GM21367 (cell line): ENCODE measurements around the gene FKBP5.
"Not testable (repeated sequence)": the region's sequence is repeated elsewhere in the genome, so short reads cannot be mapped to it uniquely, and the experiment has no call there.

Source experiments
- ATAC-seq: cut with Tn5 transposase; IDR thresholded peaks from one replicate; pipeline ENCODE4 v1.9.1; 2021; ENCODE audit not compliant: unreplicated experiment

FKBP5 gene

DNA sequence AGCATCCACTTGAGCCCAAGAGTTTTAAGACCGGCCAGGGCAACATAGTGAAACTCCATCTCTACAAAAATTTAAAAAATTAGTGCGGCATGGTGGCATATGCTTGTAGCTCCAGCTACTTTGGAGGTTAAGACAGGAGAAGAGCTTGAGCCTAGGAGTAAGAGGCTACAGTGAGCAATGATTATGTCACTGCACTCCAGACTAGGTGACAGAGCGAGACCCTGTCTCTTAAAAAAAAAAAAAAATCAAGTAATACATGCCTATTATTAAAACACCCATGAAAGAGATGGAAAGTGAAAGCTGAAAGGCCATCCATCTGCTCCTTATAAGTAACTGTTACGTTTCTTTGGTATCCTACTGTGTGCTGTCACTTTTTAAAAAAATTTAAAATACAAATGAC lies 66.4 kb downstream of the FKBP5 start:
- ATAC-seq: no peak

DNA sequence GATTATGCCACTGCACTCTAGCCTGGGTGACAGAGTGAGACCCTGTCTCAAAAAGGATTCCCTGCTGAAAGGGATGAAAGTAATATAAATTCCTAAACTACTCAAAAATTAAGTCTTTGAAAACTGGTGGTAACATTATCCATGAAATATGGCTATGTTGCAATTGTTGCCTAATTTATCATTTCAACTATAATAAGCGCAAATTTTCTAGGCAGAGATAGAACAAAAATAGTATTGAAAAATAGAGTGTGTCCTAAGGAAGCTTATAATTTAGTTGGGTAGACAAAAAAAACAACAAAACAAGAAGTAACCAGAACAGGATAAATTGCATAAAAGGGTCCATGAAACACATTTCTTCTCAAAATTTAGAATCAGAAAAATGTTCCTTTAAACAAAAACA lies 68.0 kb downstream of the FKBP5 start:
- ATAC-seq: no peak

DNA sequence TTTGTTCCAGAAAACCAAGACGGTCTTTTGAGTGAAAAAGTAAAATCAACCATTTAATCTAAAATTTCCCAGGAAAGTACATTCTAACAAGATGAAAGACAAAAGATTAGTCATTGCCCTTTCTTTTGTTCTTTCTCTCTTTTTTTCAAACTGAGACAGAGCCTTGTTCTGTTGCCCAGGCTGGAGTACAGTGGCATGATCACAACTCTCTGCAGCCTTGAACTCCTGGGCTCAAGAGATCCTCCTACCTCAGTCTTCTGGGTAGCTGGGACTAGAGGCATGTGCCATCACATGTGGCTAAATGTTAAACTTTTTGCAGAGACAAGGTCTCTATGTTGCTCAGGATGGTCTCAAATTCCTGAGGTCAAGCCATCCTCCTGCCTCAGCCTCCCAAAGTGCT lies 75.0 kb downstream of the FKBP5 start:
- no peak for ATAC-seq

DNA sequence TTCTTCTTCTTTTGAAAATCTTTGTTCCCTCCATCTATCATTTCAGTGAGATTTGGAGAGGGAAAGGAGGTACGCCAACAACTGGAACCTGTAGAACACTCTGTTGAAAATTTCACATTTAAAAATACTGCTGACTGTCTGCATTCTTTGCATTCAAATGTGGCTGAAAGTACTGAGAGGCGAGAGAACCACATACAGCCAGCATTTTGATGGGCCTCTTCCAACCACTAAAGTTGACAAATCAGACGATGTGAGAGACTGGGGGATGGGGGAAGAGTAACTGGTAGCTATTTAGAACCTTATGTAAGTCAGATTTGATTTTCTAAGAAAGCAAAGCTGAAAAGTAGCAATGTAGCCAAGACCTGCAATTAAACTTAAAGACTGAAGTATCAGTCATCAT lies 77.5 kb downstream of the FKBP5 start:
- no peak for ATAC-seq

DNA sequence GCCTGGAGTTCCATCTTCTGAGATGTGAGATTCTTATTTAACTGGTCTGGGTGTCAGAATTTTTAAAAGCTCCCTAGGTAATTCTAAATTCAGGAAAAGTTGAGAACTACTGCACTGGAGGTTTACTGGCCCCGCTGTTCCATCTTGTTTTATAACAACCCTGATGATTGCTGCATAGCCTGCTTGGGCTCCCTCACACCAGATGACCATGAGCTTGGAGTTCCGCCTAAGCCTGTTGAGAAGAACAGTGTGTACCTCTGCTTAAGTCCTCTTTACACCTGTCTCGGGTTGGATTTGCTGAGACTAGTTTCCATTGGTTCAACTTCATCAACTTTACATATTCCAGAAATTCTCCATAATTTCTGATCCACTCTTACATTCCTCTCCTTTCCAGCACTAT lies 77.9 kb downstream of the FKBP5 start:
- no peak for ATAC-seq

DNA sequence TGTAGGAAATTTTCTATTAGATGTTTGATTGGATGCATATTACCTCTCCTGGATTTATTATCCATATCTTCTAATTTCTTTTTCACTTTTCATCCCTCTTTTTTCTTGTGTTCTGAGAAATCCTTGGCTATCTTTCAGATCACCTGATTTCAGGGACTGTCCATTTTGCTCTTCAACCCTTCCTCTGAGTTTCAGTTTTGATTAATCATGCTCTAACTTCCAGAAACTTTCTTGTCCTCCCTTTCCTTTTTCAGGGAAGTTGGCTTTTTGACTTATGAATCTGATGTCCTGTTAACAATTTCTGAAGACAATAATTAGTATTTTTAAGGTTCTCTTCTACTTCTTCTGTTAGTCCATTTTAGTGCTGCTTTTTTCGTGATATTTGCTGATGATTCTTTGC lies 79.1 kb downstream of the FKBP5 start:
- ATAC-seq: no peak

DNA sequence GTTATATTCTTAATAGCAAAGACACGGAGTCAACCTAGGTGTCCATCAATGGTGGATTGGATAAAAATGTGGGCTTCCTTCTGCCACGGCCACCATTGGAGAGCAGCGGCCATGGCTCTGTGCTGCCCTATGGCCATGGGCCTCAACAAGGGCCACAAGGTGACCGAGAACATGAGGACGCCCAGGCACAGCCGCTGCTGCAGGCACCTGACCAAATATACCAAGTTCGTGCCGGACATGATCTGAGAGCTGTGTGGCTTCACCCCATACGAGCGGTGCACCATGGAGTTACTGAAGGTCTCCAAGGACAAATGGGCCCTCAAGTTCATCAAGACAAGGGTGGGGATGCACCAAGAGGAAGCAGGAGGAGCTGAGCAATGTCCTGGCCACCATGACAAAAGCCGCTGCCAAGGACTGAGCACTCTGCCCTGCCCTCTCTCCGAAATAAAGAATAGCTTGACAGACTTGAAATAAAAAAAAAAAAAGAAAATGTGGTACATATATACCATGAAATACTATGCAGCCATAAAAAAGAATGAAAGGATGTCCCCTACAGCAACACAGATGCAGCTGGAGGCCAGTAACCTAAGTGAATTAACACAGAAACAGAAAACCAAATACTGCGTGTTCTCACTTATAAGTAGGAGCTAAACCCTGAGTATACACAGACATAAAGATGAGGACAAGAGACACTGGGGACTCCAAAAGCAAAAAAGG lies 81.0 kb downstream of the FKBP5 start:
- ATAC-seq: no peak

DNA sequence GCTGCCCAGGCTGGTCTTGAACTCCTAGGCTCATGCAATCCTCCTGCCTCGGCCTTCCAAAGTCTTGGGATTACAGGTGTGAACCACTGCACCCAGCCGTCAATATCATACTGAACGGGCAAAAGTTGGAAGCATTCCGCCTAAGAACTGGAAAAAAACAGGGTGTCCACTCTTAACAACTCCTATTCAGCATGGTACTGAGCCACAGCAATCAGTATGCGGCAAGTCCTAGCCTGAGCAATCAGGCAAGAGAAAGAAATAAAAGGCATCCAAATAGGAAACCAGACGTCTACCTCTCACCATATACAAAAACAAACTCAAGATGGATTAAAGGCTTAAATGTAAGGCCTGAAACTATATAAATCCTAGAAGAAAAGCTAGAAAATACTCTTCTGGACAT lies 83.1 kb downstream of the FKBP5 start:
- no peak for ATAC-seq

DNA sequence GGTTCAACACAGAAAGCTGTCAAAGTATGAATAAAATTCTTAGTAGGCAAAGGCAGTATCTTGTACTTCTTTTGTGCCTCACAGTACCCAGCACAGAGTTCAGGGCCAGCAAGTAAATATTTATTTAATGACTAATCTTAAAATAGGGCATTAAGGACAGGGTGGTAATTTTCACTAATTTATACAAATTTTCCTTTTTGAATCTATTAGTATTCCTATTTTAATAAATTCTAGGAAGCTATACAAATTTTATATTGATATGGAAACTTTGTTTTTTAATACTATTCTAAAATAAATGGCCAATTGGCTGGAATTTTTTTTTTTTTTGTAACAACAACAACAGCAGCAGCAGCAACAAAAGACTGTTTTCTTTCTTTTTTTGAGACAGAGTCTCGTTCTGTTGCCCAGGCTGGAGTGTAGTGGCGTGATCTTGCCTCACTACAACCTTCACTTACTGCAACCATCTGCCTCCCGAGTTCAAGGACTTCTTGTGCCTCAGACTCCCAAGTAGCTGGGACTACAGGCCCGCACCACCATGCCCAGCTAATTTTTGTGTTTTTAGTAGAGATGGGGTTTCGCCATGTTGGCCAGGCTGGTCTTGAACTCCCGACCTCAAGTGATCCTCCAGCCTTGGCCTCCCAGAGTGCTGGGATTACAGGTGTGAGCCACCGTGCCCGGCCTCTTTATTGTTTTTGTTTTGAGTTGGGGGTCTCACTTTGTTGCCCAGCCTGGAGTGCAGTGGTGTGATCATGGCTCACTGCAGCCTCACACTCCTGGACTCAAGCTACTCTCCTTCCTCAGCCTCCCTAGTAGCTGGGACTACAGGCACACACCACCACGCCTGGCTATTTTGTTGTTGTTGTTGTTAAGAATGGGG lies 85.2 kb downstream of the FKBP5 start:
- ATAC-seq: no peak

DNA sequence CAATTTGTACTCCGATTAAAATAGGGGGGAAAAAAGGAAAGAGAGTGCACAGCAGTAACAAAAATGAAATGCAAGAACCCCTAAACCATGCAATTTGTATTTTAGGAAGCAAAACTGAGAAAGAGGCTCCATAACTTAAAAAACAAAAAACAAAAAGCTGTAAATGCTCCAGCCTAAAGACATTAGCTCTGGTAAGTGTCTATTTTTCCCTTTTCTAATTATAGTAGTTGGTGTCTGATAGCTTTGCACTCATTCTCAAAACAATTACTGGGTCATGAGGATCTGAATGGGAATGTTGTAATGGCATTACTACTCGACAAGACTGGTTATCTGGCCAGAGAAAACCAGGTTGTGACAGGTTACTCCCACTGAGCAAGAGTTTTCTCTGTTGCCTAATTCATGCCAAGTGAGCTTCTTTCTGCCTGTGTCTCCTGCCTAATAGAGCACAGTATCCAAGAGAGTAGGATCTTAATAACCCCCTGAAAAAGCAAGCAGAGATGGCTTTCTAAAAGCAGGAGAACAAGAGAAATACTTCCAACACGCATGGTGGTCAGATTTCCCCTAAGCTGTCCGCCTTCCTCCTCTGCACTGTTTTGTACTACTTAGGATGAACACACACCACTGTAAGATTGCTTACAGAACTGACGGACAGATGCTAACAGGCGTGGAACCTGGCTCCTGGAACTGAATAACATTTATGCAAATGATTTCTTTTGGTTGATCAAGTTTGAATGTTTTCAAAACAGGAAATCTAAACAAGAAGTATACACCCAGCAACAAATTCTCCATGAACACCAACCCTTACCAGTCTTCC lies 86.4 kb downstream of the FKBP5 start:
- ATAC-seq: peak; percentile 55

DNA sequence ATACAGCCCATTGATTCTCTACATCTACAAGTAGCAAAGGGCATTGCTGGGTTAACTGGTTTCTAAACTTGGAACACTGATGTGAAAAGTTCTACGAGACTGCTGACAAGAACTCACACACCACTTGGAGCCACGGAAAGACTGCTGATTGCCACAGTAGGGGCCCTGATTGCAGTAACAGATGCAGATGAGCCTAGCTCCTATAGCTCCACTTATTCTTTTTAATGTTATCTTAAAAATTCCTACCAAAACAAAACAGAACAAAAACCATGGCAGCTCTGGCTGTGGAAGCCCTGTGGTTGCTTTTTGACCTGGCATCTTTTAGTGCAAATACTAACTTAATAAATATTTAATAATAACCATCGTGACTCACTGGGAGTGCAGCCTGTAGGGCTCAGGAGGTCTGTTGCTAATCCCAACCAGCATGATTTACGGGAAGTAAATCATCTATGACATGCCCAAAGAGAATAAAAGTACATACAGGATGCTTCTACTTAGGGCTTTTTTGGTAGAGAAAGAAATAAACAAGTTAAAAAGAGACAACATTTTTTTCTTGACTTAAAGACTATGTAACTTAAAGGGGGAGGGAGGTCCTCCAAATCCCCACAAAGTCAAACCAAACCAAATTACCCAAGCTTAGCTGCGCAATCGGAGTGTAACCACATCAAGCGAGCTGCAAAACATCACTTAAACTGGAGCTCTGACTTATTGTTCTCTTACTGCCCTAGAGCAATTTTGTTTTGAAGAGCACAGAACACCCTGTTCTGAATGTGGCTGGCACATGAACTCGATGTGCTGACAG lies 87.2 kb downstream of the FKBP5 start:
- no peak for ATAC-seq

DNA sequence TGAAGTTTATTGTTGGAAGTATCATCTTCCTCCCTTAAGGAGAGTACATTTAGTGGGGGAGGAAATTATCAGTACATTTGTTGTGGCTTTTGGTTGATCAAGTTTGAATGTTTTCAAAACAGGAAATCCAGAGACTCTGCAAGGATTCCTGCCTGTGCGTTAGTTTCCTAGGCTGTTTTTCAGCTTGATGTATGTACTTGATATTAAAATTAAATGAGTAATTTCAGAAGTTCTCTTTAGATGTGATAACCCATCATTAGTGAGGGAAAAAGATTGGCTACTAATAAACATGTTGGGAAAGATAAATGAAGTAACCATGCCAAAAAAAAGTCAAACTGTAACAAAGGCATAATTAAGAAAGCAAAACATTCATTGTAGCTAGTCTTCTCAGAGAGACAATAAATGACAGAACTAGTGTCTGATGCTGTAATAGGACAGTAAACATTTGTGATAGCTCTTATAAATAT lies 88.0 kb downstream of the FKBP5 start:
- ATAC-seq: no peak

DNA sequence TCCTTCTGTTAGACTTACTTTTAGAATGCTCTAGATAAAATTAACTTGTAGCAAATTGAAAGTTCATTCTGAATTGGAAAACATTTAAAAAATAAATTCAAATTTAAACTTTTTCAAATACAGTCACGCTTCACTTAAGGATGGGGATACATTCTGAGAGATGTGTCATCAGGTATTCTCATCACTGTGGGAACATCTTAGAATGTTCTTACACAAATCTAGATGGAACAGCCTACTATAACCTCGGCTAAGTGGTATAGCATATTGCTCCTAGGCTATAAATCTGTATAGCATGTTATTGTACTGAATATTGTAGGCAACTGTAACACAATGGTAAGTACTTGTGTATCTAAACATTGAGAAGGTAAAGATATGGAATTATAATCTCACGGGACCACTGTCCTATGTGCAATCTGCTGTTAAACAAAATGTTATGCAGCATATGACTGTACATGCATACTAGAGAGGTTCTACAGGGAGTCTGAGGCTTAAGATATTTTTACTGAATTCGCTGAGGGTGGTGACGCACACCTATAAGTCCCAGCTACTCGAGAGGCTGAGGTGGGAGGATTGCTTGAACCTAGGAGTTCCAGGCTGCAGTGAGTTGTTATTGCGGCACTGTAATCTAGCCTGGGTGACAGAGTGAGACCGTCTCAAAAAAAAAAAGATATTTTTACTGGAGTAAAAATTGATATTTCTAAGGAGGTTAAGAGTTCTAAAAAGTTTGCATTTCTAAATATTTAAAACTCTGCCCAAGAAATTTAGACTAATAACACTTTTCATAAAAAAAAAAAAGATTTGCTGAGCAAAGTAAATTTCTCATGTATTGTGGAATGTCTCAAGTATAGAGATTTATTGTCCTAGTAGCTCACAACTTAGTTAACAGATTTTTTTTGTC lies 88.7 kb downstream of the FKBP5 start:
- no peak for ATAC-seq

DNA sequence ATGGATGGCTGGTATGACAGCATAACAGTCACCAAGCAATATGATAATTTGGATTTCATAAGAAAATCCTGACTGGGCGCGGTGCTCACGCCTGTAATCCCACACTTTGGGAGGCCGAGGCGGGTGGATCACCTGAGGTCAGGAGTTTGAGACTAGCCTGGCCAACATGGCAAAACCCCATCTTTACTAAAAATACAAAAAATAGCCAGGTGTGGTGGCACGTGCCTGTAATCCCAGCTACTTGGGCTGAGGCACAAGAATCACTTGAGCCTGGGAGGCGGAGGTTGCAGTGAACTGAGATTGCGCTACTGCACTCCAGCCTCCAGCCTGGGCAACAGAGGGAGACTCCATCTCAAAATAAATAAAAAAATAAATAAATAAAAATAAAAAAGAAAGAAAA lies 90.1 kb downstream of the FKBP5 start:
- not testable (repeated sequence) for ATAC-seq

DNA sequence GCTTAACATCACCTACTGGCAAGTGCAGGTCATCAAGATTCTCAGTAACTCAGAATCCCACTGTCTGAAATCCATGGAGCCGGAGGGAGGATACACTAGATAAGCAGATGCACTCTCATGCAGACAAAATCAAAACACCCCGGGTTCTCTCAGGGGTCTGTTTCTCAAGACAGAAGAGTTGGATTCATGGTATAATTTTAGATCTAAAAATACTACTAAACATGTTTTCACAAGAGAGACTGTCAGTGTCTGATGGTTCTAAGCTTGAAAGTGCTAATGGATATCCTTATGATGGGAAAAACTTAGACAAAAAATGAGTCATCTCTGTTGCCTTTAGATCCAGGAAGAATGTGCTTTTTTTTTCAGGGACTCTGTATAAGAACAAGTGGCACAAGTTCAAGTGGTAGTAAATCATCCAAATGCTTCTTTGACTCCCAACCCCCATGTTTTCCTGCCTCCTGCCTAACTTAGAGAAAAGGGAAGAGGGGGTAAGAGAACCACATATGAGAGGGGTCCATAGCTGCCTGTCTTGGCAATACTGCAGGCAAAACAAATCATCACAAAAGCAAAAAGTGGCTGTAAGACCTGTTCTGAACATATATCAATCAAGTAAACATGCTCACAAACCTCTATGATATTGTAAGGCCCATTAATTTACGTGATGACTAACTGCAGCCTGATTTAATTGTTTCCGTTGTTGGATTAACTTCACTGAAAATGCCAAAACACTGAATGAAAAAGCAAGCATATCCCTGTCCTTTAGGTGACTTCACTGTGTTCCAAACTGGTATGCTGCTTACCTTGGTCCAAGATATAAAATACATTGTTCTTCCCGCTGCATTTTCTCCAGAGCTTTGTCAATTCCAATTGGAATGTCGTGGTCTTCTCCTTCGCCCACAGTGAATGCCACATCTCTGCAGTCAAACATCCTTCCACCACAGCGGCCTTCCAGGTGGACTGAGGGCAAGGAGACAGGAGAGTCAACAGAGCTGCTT lies 92.0 kb downstream of the FKBP5 start:
- ATAC-seq: no peak

DNA sequence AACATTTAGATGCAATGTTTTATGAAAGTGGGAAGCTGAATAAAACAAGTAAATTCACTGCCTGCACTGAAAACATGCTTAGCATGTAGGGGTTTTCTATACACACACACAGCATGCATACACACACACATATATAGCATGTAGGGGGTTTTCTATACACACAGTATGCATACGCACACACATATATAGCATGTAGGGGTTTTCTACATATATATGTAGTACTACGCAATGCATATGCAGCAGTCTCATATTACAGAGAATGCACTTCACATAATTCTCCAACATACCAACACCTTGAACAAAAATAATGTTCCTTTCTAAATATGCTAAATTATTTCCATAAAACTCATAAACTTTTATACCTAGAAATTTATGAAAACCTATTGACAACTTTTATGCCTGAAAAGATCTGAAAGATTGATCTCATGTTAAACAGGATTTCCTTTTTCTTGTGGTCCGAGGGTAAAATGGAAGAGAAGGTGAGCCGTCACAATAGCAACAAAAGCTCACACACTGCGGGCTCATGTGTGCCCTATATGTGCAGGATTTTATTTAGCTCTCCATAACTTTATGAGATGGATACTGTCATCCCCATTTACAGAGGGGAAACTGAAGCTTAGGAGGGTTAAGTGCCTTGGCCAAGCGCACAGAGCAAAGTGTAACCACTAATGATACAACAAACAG lies 94.1 kb downstream of the FKBP5 start:
- no peak for ATAC-seq

DNA sequence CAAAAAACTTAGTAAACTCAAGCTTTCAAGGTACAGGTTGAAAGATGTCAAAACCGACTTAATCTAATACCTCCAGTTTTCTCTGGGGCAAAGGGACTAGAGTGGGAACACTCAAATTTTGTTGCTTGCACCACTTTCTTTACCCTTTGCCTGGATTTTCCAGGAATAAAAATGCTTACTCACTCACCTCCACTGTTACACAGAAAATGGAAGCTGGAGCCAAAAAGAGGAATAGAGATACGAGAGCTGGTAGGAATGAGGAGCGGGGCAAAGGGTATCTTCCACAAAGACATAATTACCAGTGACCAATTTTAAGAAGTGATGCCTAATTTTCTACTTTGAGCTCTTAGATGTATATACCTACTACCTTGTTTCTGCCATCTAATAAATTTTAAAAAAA lies 96.5 kb downstream of the FKBP5 start:
- no peak for ATAC-seq

DNA sequence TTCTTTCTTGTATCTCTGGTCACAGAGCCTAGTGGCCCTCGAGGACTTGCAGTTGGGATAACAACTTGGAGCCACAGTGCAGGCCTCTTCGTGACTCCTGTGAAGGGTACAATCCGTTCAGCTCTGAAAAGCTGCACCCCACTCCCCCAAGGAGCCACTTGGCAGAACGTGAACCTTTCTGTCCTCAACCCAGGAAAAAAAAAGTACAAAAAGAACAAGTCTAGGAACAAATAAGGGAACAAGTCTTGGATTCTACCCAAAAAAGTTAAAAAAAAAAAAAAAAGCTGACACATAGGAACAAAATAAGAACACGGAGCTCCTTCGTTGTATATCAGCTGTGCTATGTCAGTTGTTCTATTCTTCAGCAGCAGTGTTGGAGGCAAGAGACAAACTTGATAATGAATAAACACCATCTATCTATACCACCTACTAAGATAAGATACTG lies 98.1 kb downstream of the FKBP5 start:
- no peak for ATAC-seq
